HepG2 (cell line): ENCODE data around the gene HLA-DOA. TPM values are rescaled to one million over a fixed set of nuclear protein-coding genes. Genes with fewer than 3 reads are reported as not detected.

Source experiments
- ATAC-seq: fragments of 200-7000 bp; cut with Tn5 transposase; 3 replicates; pipeline ENCODE4 v1.9.1; 2020; ENCODE audit warnings: mild to moderate bottlenecking, moderate library complexity
- BruUV-seq: library from RNA; stranded (reverse); fragments of 400-500 nt; replicated peaks from 2 replicates; lab custom pipeline; 2021; lab: Mats Ljungman, UMichigan
- CTCF ChIA-PET: fragments of 300-600 bp; formaldehyde crosslinking; extraction: SDS; loops from one replicate; lab custom pipeline; 2021; ENCODE audit warnings: low total read pairs, inconsistent platforms, low intra/inter-chr PET ratio; lab: Yijun Ruan, JAX
- POLR2A ChIA-PET: fragments of 350-600 bp; sonication (Branson Sonifier 250); formaldehyde crosslinking; loops from one replicate; lab custom pipeline; 2020; ENCODE audit warnings: antibody characterized with exemption, inconsistent platforms; lab: Yijun Ruan, JAX
- DNase-seq: peaks from one replicate; pipeline ENCODE4 v3.0.0-alpha.2; 2015; ENCODE audit warnings: low spot score
- FAIRE-seq: peaks from 3 replicates; lab custom pipeline; 2011; peaks lifted over from hg19 to GRCh38; lab: Jason Lieb, UNC
- H2AFZ ChIP-seq: one replicate; pipeline ENCODE4 v1.6.1; 2011; ENCODE audit warnings: low read length, inconsistent platforms
- H3K27ac ChIP-seq: fragments of 300-600 bp; 3 replicates; pipeline ENCODE4 v1.8.0; 2011; ENCODE audit warnings: mixed run types, mild to moderate bottlenecking, mixed read lengths, low read length, inconsistent platforms; ENCODE audit not compliant: insufficient read depth; ENCODE audit errors: extremely low read length
- H3K27me3 ChIP-seq, 2 experiments: fragments of 200-600 bp in 1 of 2; 2 replicates in 1 of 2; 3 replicates in 1 of 2; pipeline versions ENCODE4 v1.6.0 to v1.8.0; 2011; ENCODE audit warnings: low read length in 2 of 2, mild to moderate bottlenecking in 2 of 2, moderate library complexity in 2 of 2, inconsistent platforms in 1 of 2; ENCODE audit not compliant: insufficient read depth in 2 of 2, control insufficient read depth in 1 of 2
- H3K36me3 ChIP-seq, 2 experiments: fragments of 200-600 bp in 1 of 2; replicated peaks in 1 of 2; 2 replicates in 1 of 2; 3 replicates in 1 of 2; pipeline versions ENCODE4 v1.5.1 to v1.8.0; 2011; ENCODE audit warnings: low read length in 2 of 2, inconsistent platforms in 1 of 2; ENCODE audit not compliant: insufficient read depth in 2 of 2, control insufficient read depth in 1 of 2
- H3K4me1 ChIP-seq: 2 replicates; pipeline ENCODE4 v1.5.1; 2012; ENCODE audit warnings: low read length, inconsistent platforms; ENCODE audit not compliant: insufficient read depth
- H3K4me2 ChIP-seq: 2 replicates; pipeline ENCODE4 v1.6.0; 2011; ENCODE audit warnings: low read depth, low read length, inconsistent platforms
- H3K4me3 ChIP-seq, 3 experiments: fragments of 200-600 bp in 1 of 3; sonication (generic), shearing (Covaris generic) in 1 of 3; replicated peaks in 1 of 3; 2 replicates each; pipeline ENCODE4 v1.5.1; 2011 to 2016; ENCODE audit warnings: low read length in 3 of 3, inconsistent platforms in 2 of 3, low read depth in 2 of 3, mild to moderate bottlenecking in 2 of 3, control low read depth in 1 of 3, mixed read lengths in 1 of 3; ENCODE audit not compliant: insufficient read depth in 1 of 3
- H3K79me2 ChIP-seq: one replicate; pipeline ENCODE4 v1.6.1; 2011; ENCODE audit warnings: low read length, inconsistent platforms; ENCODE audit not compliant: insufficient read depth
- H3K9ac ChIP-seq: 2 replicates; pipeline ENCODE4 v1.6.0; 2011; ENCODE audit warnings: mild to moderate bottlenecking, low read depth, low read length, inconsistent platforms; ENCODE audit not compliant: insufficient read depth
- H3K9me3 ChIP-seq: 2 replicates; pipeline ENCODE4 v1.5.1; 2012; ENCODE audit warnings: mild to moderate bottlenecking, low read length
- H4K20me1 ChIP-seq: 2 replicates; pipeline ENCODE4 v1.6.0; 2011; ENCODE audit warnings: inconsistent platforms, mild to moderate bottlenecking, low read length, moderate library complexity; ENCODE audit not compliant: insufficient read depth
- BCLAF1 ChIP-seq: fragments of 450-650 bp; IDR thresholded peaks from 2 replicates; pipeline ENCODE4 v1.6.1; 2017; ENCODE audit warnings: mild to moderate bottlenecking
- PAXIP1 ChIP-seq: sonication (generic); formaldehyde crosslinking; conservative IDR thresholded peaks from 2 replicates; pipeline ENCODE4 v1.4.0; 2020; ENCODE audit warnings: mild to moderate bottlenecking, missing genetic modification reagents, moderate library complexity
- RNF219 ChIP-seq: sonication (generic); formaldehyde crosslinking; IDR thresholded peaks from 2 replicates; pipeline ENCODE4 v1.5.0; 2020; ENCODE audit warnings: mild to moderate bottlenecking, missing genetic modification reagents
- ZNF556 ChIP-seq: sonication (generic); formaldehyde crosslinking; IDR thresholded peaks from 2 replicates; pipeline ENCODE4 v1.4.0; 2020; ENCODE audit warnings: mild to moderate bottlenecking, missing genetic modification reagents, borderline replicate concordance
- ZNF609 ChIP-seq: sonication (generic); formaldehyde crosslinking; IDR thresholded peaks from 2 replicates; pipeline ENCODE4 v1.4.0; 2020; ENCODE audit warnings: mild to moderate bottlenecking, missing genetic modification reagents, borderline replicate concordance
- ZSCAN31 ChIP-seq: sonication (generic); formaldehyde crosslinking; IDR thresholded peaks from 2 replicates; pipeline ENCODE4 v1.5.0; 2020; ENCODE audit warnings: low read depth, mild to moderate bottlenecking, missing genetic modification reagents
- WGBS: methylation state at CpG from one replicate; pipeline ENCODE4 v1.1.6; 2017; ENCODE audit warnings: low lambda C conversion rate; 5-methylcytosine and 5-hydroxymethylcytosine counted together
- in situ Hi-C: cut with HindIII; loops from 2 replicates; pipeline ENCODE4 v1.10.0; 2017; ENCODE audit warnings: low pct_unique_long_range_greater_than_20kb; ENCODE audit not compliant: extremely low pct_ligation_motif_present
- intact Hi-C: fragments of 100-400 bp; cut with micrococcal nuclease; formaldehyde crosslinking; loops from one replicate; pipeline ENCODE4 v1.10.0; 2022; ENCODE audit not compliant: unreplicated experiment
- polyA plus RNA-seq, 8 experiments: library from polyadenylated mRNA; depleted of rRNA in 3 of 8; stranded (reverse) in 7 of 8; unstranded in 1 of 8; fragments of >200 nt; fragmentation: Illumina TruSeq in 4 of 8; extraction: Trizol in 4 of 8; gene quantifications; 2 replicates each; pipeline versions ENCODE4 v1.2.1 to v1.2.3, GENCODE V29; 2011 to 2016; ENCODE audit warnings: low read depth in 4 of 8, missing spikeins in 1 of 8, mixed read lengths in 1 of 8; ENCODE audit not compliant: insufficient read depth in 1 of 8
- total RNA-seq, 5 experiments: library from RNA; depleted of rRNA; stranded (reverse); fragments of >200 nt; fragmentation: Illumina TruSeq; extraction: Trizol; gene quantifications; 2 replicates each; pipeline ENCODE4 v1.2.3, GENCODE V29; 2016; ENCODE audit warnings: low read depth in 1 of 5
- TF ChIP-seq, protein P1 (sequence below): sonication (generic); formaldehyde crosslinking; IDR thresholded peaks from 2 replicates; pipeline ENCODE4 v1.4.0; 2020; ENCODE audit warnings: missing genetic modification reagents

Gene HLA-DOA
- total and polyA plus RNA-seq, 2 of the 13 experiments (the other 11 are each of a cell fraction or from before 2014, with no cell fraction given), result 0.03 to 0.09 TPM

DNA sequence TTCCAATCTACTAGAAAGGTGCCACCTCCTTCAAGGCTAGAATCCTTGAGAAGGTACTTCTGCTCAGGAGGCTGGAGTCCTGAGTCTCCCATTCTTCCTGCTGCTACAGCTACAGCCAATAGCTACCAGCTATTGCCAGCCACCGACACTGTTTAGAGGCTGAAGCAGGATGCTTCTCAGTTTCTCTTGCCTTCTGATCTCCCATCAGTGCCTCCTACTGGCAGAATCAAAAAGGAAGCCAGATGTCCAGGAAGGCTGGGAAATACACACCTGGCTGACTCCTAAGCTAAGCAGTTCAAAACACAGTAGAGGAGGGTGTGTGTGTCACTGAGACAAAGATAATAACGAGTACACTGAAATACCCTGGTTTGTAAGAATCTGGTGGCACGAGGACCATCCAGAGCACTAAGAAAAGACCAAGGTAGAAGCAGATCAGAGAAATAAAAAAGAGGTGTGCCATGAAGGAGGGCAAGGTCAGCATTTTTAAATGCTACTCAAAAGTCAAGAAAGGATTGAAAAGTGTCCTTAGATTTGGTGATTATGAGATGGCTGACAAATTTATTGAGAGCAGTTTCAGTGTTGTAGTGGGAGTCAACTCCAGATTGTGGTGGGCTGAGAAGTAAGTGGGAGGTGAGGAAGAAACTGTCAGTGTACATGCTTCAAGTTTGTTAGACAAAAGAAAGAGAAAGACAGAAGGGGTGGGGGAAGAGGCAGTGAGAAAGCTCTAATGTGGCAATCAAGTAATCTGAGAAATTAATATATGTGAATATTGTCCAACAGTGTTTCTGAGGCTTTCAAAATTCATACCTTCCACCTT, 54.2 kb downstream of the HLA-DOA start:
- CTCF ChIA-PET, result no interaction called here
- no peak for FAIRE-seq
- Histone ChIP-seq H3K36me3 (no peaks in the 10 kb centered on the region), H2AFZ (no peak overlapping the region), H3K27me3 (peaks cover under 1 to 1% of the 10 kb centered on the region in 2 experiments; a peak in 2 of 5 replicates), H3K4me3 (no peak overlapping the region), H3K27ac (no peak overlapping the region), H3K4me1 (peaks cover 12% of the 10 kb centered on the region), H3K9ac (no peak overlapping the region), H3K79me2 (no peaks in the 10 kb centered on the region), H3K4me2 (no peak overlapping the region), H3K9me3 (no peaks in the 10 kb centered on the region), H4K20me1 (no peaks in the 10 kb centered on the region)
- BruUV-seq, result no TSS peak
- in situ Hi-C loops (loop anchor here (25.0 kb wide), 1 partner anchor 1043 kb away; the partner anchor contains the start of gene ZBTB12), intact Hi-C loops (no loop called here)
- peak; percentile 40 for ATAC-seq
- DNase-seq, result peak; percentile 39
- POLR2A ChIA-PET, result interaction anchor here (3.2 to 8.9 kb wide), 2 partner anchors 17 to 61 kb away, joined by 14 to 202 read pairs; partner anchors contain the start of gene BRD2
- WGBS, result 2% methylated on average over 3 of the region's 3 CpGs
- TF ChIP-seq ZSCAN31 (CRISPR knock-in tag), result no peak
- no peak for TF ChIP-seq PAXIP1 (CRISPR knock-in tag)
- no peak for TF ChIP-seq RNF219 (CRISPR knock-in tag)
- TF ChIP-seq ZNF609 (CRISPR knock-in tag), result no peak
- TF ChIP-seq ZNF556 (CRISPR knock-in tag), result no peak
- TF ChIP-seq, protein P1, sequence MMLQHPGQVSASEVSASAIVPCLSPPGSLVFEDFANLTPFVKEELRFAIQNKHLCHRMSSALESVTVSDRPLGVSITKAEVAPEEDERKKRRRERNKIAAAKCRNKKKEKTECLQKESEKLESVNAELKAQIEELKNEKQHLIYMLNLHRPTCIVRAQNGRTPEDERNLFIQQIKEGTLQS (CRISPR knock-in tag), result no peak
- no peak for TF ChIP-seq BCLAF1
